Activated CD8-positive, alpha-beta memory T cell treated with anti-CD3 and anti-CD28 coated beads, Interleukin-2, amount 50 U/mL, for 48 hours (primary cell): ENCODE data around the gene ZNF839.
"Not testable (repeated sequence)": the region's sequence is repeated elsewhere in the genome, so short reads cannot be mapped to it uniquely, and the experiment has no call there.

ENCODE experiments used
- DNase-seq: peaks from one replicate; pipeline ENCODE4 v3.0.0-alpha.2; 2020

ZNF839 gene

DNA sequence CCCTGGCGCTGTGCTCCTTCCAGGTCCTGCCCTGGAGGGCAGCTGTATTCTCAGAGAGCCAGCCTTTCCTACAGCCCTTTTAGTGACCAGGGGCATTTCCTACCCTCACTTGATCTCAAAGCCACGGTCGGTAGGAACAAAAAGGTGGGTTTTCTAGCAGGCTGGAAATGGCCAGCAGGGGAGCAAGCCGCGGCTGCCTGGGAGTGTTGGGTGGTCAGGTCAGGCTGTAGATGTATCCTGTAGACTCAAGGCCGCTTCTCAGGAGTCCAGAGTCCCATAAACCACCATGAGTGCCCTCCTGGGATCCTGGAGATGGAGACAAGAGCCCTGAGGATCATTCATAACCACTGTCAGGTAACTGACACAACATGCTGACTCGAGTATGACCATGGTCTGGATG, 24.5 kb downstream of the ZNF839 start:
- DNase-seq: no peak

DNA sequence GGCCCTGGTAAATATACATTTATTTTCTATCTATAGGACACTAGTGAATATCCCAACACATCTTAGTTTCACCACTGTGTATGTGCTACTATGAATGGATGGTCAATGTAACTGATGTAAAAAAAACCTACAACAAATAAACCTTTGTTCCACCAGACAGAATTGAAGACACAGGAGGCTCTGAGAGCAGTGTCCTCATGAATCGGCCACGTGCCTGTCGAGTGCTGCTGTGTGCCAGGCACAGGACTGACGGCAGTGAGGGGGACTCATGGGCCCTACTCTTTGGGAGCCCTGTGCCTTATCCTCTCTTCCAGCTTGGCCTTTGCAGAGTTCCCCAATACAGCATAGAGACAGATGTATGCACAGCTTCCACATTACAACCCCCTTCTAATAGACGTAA, 24.9 kb downstream of the ZNF839 start:
- DNase-seq: no peak

DNA sequence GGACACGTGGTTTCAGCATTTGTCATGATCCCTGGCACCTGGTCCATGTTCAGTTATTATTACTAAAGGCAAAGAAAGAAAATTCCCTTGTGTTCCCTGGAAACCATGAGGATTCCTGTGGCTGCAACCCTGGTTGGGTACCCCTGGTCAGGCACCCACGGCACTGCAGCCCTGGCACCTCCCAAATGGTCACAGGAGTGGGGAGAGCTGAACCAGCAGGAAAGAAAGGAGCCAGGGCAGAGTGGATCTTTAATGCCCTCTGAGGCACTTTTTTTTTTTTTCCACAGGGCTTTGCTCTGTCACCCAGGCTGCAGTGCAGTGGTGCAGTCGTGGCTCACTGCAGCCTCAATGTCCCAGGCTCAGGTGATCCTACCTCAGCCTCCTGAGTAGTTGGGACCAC, 25.7 kb downstream of the ZNF839 start:
- DNase-seq: no peak

DNA sequence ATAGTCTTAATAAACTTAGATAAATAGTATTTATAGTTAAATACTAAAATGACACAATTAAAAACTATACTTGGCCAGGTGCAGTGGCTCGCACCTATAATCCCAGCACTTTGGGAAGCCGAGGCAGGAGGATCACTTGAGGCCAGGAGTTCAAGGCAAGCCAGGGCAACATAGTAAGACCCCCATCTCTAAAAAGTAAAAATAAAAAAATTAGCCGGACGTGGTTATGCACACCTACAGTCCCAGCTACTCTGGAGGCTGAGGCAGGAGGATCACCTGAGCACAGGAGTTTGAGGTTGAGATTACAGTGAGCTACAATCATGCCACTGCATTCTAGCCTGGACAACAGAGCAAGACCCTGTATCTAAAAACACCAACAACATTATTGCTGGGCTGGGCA, 27.1 kb downstream of the ZNF839 start:
- DNase-seq: no peak

DNA sequence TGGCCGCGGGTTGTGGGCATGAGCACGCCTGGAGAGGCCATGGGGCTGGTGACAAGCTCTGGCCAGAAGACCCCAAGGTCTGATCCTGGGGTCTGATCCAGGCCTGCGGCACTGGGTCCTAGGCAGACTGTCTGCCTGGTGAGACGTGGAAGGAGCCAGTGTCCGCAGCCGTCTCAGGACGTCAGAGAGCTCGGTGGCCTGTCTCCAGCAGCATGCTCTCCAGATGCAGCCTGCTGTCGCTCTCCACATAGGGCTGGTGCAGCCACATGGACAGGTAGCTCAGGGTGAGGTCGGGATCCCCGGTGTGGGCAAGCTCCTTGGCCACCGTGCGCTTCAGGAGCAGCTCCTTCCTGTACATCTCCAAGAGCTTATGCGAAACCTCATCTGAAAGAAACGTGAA, 28.8 kb downstream of the ZNF839 start:
- DNase-seq: no peak

DNA sequence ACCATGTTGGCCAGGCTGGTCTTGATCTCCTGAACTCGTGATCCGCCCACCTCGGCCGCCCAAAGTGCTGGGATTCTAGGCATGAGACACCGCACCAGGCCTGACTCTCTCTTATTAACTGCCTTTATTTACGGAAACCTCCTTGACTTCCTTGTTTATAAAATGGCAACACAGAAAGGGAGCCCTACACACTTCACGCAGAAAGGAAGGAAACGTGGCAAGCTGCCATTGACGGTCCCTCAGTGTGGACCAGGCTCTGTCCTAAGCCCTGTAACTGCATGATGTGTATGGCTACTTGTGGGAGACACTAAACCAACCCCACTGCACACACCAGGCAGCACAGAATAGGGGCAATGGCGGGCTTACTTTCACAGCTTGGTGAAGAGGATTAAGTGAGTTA, 31.5 kb downstream of the ZNF839 start:
- DNase-seq: no peak

DNA sequence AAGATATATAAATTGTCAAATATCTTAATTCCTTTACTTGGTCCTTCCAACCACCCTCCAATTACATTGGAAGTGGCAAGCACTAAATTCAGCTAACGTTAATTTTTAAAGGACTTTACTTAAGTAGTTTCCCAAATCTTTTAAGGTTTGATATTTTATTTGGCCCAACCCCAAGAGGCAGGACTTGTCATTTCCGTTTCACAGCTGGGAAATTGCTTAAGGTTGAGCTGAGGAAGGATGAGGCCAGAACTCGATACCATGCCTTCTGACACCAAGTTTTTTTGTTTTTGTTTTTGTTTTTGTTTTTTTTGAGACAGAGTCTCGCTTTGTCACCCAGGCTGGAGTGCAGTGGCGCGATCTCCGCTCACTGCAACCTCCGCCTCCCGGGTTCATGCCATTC, 32.0 kb downstream of the ZNF839 start:
- not testable (repeated sequence) for DNase-seq

DNA sequence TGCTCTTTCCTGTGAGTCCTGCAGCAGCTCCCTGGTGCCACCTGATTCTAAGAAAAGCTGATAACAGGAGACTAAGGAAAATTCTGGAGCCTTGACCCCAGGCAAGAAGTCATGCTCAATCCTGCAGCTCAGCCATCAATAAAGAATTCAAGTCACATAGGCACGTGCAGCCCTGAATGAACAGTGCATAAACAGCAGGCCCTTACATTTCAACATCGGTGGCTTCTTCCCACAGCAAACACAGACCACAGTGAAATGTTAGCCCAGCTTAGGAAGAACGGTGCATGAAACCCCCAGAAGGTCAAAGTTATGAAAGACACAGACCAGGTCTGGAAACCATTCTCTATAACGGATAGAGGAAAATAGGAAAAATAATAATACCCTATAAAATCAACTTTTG, 32.7 kb downstream of the ZNF839 start:
- DNase-seq: no peak

DNA sequence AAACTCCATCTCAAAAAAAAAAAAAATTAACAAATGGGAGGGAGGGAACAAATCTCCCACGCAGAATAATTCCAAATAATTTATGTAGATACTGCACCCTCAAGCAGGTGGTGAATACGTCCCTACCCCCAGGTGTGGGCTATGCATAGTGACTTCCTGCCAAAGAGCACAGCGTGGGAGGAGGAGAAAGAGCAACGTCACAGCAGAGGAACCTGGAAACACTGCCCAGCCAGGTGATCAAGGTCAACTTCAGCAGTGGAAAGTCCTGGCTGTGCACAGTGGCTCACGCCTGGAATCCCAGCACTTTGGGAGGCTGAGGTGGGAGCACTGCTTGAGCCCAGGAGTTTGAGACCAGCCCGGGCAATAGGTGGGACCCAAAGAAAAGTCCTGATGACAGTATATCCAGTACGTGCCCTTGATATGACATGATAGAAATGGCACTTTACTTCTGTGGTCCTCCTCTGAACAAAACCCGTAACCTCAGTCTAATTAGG, 33.6 kb downstream of the ZNF839 start:
- no peak for DNase-seq

DNA sequence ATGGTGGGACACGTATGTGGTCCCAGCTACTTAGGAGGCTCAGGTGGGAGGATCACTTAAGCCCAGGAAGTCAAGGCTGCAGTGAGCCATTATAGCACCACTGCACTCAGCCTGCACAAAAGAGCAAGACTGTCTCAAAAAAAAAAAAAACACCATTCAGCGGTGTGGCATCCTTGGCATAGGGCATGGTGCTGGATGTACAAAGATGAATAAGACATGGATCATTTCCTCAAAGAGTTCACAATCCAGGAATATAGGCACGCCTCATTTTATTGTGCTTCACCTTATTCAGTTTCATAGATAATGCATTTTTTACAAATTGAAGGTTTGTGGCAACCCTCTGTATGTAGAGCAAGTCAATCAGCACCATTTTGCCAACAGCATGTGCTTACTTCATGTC, 36.7 kb downstream of the ZNF839 start:
- DNase-seq: no peak

DNA sequence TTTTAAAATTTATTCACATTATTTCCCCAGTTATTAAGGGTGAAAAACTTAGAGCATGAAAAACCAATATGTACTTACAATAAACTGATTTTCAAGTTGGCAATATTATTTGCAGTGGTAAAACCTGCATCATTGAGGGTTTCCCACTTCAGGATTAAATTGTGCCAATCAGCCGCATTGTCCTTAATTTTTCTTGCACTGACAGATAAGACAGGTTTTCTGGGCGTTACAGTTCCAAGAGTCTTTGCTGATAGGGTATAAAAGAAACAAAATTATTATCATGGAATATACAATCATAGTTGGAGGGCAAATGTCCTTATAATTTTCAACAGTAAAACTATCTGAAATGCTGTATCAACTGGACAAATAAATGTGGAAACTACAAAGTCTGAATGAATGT, 39.8 kb downstream of the ZNF839 start:
- no peak for DNase-seq

DNA sequence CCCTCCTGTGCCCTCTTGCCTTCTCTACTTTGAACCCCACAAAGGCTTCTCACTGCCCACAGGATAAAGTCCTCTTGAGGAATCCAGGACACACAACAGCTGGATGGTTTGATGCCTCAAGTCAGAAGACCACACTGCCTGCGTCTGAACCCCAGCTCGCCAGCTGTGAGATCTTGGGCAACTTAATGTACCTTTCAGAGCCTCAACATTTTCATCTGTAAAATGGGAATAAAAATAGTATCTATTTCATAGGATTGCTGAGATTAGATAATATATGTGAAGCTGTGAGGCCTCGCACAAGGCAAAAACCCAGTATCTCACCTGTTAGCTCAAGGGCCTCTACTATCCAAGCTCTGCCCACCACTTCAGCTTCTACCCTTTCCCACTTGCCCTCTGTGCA, 40.8 kb downstream of the ZNF839 start:
- no peak for DNase-seq

DNA sequence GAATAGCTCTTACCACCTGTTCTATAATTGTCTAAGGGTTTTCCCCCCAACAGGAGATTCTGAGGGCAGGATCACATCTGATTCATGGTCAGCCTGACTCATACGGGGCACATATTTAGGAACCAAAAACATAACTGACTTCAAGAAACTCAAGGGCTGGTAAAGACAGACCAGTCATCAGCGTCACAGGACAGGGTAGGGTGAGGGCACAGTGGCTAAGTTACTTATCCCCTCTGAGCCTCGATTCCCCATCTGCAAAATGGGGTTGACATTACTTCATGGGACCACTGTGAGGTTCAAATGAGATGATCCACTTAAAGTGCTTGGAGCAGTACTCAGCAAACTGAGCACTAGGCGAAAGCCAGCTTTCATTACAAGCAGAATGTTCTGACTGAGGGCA, 42.5 kb downstream of the ZNF839 start:
- DNase-seq: peak; percentile 67

DNA sequence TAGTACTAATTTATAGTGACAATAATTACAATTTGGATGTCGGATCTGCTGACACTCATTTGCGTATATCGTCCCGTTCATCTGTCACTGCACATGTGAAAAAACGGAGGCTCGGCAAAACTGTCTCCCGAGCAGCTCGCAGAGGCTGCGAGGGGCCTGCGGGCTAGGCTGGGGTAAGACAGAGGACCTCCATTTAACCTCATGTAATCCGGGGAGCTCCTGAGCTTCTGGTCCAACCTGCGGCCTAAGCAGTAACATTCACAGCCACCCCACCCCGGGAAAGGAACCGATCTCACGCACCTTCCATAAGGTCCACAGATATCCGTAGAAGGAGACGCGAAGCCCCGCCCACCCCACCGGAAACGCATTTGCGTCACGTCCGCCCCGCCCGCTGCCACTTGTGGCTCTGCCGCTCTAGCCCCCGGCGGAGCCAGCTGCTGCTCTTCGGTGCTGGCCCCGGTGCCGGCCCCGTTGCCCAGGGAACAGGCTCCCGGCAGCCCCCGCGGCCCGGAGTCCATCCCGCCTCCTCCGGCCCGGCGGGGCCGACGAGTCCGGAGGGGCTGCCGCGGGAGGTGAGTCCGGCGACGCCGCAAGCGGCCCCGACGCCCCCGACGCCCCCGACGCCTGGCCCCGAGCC, 43.1 kb downstream of the ZNF839 start, which contains the start of the genes CINP and TECPR2:
Gene CINP, minus strand, starts transcription at position 346 of the 637 bp plus-strand sequence. Its CDS starts 39 bp downstream, at position 307.
Gene TECPR2, plus strand, starts transcription at position 397 of the 637 bp plus-strand sequence. CDS start 13,781 bp downstream, outside the sequence.
- peak; percentile 99 for DNase-seq

DNA sequence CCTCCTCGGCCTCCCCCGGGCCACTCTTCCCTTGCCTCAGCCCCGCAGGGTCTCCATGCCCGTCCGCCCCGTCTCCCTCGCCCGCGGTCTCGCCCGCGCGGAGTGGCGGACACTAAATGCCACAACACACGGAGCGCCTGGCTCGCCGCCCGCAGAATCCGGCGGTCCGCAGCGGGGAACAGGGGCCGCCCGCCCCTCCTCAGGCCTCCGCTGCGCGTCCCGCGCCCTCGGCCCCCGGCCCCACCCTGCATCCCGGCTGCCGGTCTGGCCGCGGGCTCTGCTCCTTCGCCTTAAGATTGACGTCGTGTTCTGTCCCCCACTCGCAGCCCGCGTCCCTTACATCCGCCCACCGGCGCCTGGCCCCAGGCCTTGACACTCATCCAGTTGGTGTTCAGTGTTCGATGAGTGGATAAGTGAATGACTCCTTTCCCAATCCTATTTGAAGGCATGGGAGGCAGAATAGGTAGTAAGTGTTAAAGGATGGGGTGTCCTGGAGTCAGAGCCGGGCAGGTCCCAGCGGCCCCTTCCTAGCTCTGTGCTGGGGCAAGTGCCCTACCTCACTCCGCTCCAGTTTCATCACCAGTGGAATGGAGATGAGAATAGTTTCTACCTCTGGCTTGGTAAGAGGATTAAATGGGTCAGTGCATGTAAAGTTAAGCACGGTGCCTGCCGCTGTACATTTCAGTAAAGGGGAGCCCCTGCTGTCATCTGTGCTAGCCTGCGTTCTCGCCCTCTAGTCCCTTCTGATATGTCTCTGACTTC, 43.8 kb downstream of the ZNF839 start:
- DNase-seq: peak; percentile 70

DNA sequence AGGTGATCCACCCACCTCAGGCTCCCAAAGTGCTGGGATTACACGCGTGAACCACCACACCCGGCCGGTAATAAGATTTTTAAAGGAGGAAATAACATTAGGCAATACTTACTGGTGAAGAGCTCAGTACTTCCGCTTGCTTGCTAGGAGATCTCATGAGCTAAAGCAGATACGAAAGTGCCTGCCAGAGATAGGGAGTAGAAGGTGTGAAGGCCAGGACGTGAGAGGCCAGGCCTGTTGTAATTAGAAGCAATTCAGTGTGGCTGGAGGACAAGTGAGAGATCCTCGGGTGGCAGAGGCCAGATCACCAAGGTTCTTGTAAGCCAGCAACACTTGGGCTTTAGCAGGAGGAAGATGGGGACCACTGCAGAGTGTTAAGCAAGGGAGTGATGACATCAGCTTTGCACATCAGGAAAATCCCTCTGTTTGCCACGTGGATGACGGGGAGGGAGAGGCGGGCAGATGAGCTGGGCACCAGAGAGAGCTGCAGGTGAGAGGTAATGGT, 50.8 kb downstream of the ZNF839 start:
- no peak for DNase-seq

DNA sequence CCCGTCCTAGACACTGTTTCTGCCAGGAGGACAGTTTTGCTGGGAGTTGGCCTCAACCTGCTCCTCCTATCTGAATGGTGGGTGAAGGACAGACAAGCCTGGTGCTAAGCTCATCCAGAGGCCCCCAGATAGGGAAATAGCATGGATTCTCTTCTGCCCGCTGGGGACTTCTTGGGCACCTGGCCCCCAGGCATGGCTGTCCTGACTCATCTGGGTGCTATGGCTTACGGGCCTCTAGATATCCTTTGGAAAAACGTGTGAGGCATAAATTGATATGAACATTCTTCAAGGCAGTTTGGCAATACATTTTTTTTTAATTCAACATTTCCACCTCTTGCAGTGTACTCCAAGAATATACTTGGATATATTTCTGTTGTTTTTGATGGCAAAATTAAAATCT, 51.8 kb downstream of the ZNF839 start:
- no peak for DNase-seq

DNA sequence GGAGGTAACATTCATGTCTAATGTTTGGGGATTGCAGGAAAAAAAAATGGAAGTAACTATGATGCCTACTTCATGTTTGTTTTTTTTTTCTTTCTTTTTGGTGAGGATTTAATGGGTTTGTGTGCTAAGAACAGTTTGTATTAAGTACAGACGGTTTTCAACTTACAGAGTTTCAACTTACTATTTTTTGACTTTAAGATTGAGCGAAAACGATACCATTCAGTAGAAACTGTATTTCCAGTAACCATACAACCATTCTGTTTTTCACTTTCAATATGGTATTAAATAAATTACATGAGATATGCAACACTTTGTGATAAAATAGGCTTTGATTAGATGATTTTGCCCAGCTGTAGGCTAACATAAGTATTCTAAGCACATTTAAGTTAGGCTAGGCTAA, 53.6 kb downstream of the ZNF839 start:
- no peak for DNase-seq

DNA sequence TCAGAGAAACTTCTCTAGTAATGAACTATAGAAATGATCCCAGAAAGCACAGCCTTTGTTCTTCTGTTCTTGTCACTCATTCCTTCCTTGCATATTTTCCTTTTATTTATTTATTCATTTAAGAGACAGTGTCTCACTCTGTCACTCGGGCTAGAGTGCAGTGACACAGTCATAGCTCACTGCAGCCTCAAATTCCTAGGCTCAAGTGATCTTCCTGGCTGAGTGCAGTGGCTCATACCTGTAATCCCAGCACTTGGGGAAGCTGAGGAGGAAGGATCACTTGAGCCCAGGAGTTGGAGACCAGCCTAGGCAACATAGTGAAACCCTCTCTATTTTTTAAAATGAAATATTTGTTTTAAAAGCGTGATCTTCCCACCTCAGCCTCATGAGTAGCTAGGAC, 54.7 kb downstream of the ZNF839 start:
- no peak for DNase-seq

DNA sequence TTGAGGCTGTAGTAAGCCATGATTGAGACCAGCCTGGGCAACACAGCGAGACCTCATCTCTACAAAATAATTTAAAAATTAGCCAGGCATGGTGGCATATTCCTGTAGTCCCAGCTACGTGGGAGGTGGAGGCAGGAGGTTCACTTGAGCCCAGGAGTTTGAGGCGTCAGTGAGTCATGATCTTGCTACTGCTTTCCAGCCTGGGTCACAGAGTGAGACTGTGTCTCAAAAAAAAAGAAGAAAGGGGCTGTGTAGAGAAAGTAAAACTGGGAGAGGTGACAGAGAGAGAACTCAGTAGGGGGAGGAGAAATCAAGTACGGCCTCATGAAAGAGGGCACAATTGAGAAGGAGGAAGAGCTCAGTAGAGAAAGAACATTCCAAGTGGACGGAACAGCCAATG, 55.6 kb downstream of the ZNF839 start:
- no peak for DNase-seq

DNA sequence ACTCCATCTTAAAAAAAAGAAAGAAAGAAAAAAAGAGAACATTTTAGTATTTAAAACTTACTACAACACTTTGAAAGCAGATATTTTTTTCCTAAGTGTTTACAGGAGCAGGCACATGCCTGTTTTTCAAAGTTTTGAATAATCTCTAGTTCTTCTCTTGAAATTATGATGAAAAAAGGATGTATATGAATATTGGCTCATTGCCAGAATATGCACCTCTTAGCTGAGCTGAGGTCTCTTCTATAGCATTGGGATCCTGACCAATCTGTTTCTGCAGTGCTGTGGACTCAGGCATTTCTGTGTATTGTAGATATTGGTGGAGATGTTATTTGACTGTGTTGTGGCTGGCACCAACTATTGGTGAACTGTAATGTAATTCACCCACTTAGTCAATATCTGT, 58.1 kb downstream of the ZNF839 start:
- DNase-seq: no peak

DNA sequence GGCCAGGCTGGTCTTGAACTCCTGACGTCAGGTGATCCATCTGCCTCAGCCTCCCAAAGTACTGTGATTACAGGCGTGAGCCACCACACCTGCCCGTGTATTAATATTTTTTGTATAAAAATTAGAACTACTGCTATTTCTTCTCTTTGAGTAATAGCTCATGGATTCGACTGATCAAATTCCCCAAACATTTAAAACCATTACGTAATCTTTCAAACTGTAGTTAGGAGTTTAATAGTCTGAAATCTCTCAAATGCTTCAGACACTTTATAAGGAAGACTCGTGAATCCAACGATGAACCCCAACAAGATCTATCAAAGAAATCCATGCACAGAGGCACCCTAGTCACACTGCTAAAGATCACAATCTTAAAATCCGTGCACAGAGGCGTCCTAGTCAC, 59.3 kb downstream of the ZNF839 start:
- DNase-seq: no peak

DNA sequence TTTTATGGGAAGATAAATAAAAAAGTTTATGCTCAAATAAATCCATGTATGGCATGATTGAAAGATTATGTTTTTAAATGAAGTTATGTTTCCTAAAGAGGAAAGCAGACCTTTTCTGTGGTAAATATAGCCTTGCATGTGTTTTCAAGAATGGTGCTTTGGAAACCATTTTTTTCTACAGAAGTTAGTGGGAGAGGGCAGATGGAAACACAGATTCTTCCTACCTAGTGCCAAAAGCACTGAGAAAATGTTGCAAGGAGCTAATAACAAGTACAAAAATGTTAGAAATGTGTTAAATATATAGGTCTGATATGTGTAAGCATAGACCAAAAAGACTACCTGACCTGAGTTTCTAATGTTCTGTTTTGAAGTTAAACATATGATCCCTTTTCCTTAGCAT, 67.5 kb downstream of the ZNF839 start:
- no peak for DNase-seq

DNA sequence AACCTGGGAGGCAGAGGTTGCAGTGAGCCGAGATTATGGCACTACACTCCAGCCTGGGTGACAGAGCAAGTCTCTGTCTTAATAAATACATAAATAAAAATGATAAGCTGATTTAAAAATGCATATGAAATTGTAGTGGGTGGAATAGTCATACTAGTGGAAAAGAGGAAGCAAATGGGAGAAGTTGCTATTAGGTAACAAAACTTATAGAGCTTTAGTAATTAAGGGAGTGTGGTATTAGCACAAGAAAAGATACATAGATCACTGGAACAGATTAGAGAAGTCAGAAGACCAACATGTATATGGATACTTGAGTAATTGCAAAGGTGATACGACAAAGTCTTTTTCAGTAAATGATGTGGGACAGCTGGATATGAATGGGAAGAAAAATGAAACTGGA, 69.7 kb downstream of the ZNF839 start:
- DNase-seq: no peak
